ENCODE data around the gene PPP1R12C.

The PPP1R12C gene

DNA sequence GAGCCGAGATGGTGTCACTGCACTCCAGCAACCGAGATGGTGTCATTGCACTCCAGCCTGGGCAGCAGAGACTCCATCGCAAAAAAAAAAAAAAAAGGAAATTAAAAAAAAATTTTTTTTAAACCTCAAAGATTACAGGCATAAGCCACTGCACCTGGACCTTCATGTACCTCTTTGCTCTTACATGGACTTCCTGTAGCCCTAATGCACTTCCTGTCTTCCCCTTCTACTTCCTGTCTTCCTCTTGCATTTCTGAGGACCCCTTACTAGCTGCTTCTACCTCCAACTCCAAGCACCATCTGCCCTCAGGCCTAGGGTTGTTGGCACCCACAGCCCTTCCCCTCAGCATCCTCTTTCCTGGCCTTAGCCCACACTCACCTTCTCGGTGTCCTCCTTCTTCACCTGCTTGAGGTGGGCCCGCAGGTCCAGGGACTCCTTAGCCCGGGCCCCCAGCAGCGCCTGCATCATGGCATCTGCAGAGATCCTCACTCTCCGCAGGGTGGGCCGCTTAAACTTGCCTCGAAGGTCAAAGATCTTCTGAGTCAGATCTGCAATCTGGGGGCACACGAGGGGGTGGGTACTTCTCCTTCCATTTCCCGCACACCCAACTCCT is 36.3 kb upstream of the PPP1R12C start:
- no peaks in the 10 kb centered on the region for H3K36me3 Mint-ChIP-seq (ENCODE audit: low read depth)
- peaks cover 26% of the 10 kb centered on the region for H3K27me3 Mint-ChIP-seq (ENCODE audit: low read depth)
- H3K27ac Mint-ChIP-seq = no peak overlapping the region
- peaks cover 17% of the 10 kb centered on the region for H3K4me1 Mint-ChIP-seq (ENCODE audit: low read depth)
- peaks cover 10% of the 10 kb centered on the region for H3K9me3 Mint-ChIP-seq
- DNase-seq (ENCODE audit: low spot score) = no peak
- no peak overlapping the region for H3K4me3 Mint-ChIP-seq

DNA sequence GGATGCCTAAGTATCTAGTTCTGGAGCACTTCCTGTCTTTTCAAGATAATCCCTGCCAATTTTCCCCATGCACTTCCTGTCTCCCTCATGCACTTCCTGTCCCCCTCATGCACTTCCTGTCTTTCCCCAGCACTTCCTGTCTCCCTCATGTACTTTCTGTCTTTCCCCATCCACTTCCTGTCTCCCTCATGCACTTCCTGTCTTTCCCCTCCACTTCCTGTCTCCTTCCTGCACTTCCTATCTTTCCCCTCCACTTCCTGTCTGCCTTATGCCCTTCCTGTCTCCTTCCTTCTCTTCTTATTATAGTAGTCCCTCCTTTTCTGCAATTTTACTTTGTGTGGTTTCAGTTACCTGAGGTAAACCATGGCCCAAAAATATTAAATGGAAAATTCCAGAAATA is 34.6 kb upstream of the PPP1R12C start:
- no peak overlapping the region for H3K4me3 Mint-ChIP-seq
- H3K9me3 Mint-ChIP-seq = peaks cover 10% of the 10 kb centered on the region
- peaks cover 28% of the 10 kb centered on the region for H3K27me3 Mint-ChIP-seq (ENCODE audit: low read depth)
- peak overlapping the region; percentile 65 for H3K27ac Mint-ChIP-seq
- no peak for DNase-seq (ENCODE audit: low spot score)
- no peaks in the 10 kb centered on the region for H3K36me3 Mint-ChIP-seq (ENCODE audit: low read depth)
- H3K4me1 Mint-ChIP-seq (ENCODE audit: low read depth) = peaks cover 17% of the 10 kb centered on the region

DNA sequence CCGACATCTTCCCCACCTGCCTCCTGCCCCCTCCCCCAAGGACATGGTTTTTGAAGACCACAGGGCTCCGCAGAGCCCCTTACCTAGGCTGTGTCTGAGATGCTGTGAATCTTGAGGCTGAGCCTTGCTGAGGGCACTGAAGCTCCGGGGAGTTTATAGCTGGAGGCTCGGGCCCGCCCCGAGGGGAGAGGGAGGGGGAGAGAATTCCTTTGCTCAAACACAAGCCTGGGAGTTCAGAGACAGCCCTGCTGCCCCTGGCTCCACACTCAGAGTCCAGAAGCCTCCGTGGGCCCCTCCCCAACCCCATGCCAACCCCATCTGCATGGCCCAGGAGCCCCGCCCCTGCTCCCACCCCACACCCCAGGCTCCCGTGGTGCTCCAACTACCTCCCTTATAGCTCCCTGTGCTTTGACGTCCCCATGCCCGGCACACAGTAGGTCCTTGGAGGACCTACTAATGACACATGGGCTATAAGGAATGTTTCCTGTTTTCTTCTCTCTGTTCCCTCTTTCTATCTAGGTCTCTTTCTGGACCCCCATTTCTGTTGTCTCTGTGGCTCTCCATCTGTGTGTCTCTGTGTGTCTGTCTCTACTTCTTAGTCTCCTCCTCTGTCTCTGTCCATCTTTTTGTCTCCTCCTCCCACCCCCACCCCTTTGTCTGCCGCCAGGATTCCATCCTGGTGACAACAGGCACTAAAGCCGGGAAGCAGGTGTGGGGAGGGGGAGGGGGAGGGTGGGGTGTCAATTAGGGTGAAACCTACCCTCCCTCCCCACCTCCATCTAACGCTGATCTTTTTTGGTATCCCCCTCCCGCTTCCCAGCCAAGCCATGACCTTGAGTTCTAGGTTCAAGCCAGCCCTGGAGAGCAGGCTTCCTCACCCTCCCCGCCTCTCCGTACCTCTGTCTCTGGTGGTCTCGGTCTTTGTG is 31.9 kb upstream of the PPP1R12C start, which contains the start of gene TNNT1:
Gene TNNT1, minus strand, starts transcription at position 129 of the 926 bp plus-strand sequence. CDS start 2,049 bp downstream, outside the sequence.
- no peak within 1 kb of the TSS for H3K27ac Mint-ChIP-seq
- H3K4me1 Mint-ChIP-seq (ENCODE audit: low read depth) = peaks cover 18% of the 10 kb centered on the region

DNA sequence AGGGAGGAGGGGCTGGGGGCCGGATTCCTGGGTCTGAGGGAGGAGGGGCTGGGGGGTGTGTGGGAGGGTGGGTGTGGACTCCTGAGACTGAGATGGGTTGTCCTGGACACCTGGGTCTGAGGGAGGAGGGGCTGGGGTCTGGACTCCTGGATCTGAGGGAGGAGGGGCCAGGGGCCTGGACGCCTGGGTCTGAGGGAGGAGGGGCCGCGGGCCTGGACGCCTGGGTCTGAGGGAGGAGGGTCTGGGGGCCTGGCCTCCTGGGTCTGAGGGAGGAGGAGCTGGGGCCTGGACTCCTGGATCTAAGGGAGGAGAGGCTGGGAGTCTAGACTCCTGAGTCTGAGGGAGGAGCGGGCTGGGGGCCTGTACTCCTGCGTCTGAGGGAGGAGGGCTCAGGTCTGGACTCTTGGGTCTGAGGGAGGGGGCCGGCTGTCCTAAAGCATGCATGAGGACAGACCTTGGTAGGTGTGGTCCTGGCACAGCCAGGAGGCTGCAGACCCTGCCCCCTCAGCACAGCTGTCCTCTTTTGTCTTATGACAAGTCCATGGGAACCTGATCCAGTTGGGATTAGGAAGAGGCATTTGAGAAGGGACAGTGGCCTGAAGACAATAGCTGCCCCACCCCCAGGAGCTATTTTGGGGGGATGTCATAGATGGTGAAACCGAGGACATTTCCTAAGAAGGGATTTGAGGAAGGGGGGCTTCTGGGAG is 30.3 kb upstream of the PPP1R12C start:
- H3K36me3 Mint-ChIP-seq (ENCODE audit: low read depth) = no peaks in the 10 kb centered on the region
- H3K4me1 Mint-ChIP-seq (ENCODE audit: low read depth) = peaks cover 10% of the 10 kb centered on the region
- peaks cover 42% of the 10 kb centered on the region for H3K27me3 Mint-ChIP-seq (ENCODE audit: low read depth)
- H3K9me3 Mint-ChIP-seq = peaks cover 10% of the 10 kb centered on the region
- DNase-seq (ENCODE audit: low spot score) = no peak
- no peak overlapping the region for H3K4me3 Mint-ChIP-seq
- H3K27ac Mint-ChIP-seq = no peak overlapping the region

More for the DNA sequence above, 31.9 kb upstream of the PPP1R12C start, which contains the start of gene TNNT1:
- Mint-ChIP-seq H3K9me3 (peaks cover 10% of the 10 kb centered on the region), H3K27me3 (ENCODE audit: low read depth) (peaks cover 33% of the 10 kb centered on the region), H3K4me3 (no peak within 1 kb of the TSS), H3K36me3 (ENCODE audit: low read depth) (no peaks in the 10 kb centered on the region)
- DNase-seq (ENCODE audit: low spot score) = no peak

DNA sequence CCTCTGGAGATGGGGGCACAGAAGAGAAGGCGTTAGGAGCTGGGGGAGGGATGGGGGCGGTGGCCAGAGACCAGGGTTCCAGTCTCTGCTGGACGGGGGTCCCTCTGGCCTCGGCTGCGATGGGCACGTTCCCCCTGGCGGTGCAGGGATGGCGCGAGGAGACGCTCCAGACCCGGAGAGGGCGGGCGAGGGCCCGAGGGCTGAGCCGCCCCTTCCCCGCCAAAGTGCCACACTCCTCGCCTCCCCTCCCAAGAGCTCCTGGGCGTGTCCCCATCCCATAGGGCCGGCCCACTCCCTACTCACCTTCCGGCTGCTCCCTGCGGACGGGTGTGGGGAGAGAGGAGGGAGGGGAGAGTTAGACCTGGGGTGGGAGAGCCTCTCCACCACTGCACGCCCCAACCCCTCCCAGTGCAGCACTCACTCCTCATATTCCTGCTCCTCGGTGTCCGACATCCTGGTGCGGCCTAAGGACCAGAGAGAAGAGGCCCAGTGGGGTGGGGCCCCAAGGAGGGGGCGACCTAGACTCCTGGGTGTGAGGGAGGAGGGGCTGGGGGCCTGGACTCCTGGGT is 29.4 kb upstream of the PPP1R12C start:
- Mint-ChIP-seq H3K27me3 (ENCODE audit: low read depth) (peaks cover 43% of the 10 kb centered on the region), H3K4me1 (ENCODE audit: low read depth) (peaks cover 5% of the 10 kb centered on the region), H3K9me3 (peaks cover 4% of the 10 kb centered on the region), H3K36me3 (ENCODE audit: low read depth) (no peaks in the 10 kb centered on the region), H3K27ac (no peak overlapping the region), H3K4me3 (no peak overlapping the region)
- DNase-seq (ENCODE audit: low spot score) = no peak

DNA sequence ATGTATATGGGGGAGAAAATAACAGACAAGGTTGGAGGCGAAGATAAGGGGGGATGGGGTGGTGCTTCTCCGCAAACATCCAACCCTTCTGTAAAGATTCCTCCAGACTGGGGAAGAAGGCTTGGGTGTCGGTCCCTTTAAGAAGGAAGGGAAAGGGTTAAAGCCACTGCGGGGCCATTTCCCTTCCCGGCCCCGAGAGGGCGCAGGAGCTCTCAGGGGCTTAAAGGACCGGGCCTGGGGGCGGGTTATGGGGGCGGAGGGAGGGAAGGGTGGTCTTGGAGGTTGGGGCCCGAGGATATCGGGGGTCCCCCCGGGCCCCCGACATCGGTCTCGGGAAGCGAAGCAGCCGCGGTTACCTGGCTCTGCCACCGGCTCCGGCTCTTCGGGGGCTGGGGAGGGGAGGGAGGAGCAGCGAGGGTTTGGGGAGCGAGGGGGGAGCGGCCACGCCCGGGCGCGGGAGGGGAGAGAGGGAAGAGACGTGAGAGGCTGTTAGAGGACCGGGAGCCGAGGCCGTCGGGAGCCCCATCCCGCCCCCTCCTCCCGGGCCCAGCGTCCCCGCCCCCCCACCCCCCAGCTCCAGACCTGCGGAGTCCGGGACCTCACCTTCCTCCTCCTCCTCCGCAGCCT is 28.8 kb upstream of the PPP1R12C start:
- no peak for DNase-seq (ENCODE audit: low spot score)
- Mint-ChIP-seq H3K27ac (no peak overlapping the region), H3K9me3 (no peaks in the 10 kb centered on the region), H3K4me3 (no peak overlapping the region), H3K27me3 (ENCODE audit: low read depth) (peaks cover 45% of the 10 kb centered on the region), H3K36me3 (ENCODE audit: low read depth) (no peaks in the 10 kb centered on the region), H3K4me1 (ENCODE audit: low read depth) (peaks cover 5% of the 10 kb centered on the region)

DNA sequence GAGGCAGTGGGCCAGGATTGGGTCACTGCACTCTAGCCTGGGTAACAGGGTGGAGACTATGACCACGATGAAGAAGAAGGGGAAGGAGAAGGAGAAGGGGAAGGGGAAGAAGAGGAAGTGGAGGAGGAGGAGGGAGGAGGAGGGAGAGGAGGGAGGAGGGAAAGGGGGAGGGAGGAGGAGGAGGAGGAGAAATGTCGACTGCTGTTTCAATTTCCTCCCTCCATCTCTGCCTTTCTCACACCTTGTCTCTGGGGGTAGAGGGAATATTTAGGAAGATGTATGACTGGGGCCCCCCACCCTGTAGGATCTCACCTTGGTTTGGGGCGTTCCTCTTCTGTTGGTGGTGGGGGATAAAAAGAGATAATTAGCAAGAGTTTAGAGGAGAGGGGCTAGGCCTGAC is 27.8 kb upstream of the PPP1R12C start:
- Mint-ChIP-seq H3K36me3 (ENCODE audit: low read depth) (no peaks in the 10 kb centered on the region), H3K9me3 (no peaks in the 10 kb centered on the region), H3K4me1 (ENCODE audit: low read depth) (peaks cover 7% of the 10 kb centered on the region), H3K27ac (no peak overlapping the region), H3K4me3 (no peak overlapping the region), H3K27me3 (ENCODE audit: low read depth) (peaks cover 45% of the 10 kb centered on the region)
- no peak for DNase-seq (ENCODE audit: low spot score)

DNA sequence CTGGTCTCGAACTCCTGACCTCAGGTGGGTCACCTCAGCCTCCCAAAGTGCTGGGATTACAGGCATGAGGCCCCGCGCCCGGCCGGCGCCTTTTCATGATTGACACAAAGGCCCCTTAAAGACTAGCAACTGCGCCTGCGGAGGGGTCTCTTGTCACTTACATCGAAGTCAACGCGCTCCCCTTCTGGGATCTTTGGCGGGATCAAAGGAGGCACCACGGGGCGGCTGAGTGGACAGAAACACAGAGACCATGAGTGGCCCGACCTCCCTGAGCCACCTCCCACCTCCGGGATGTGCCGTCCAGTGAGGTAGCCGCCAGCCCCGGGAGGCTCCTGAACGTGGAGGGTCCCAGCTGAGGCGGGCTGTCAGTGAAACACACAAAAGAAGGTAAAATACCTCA is 24.3 kb upstream of the PPP1R12C start:
- H3K36me3 Mint-ChIP-seq (ENCODE audit: low read depth) = no peaks in the 10 kb centered on the region
- peaks cover 28% of the 10 kb centered on the region for H3K27me3 Mint-ChIP-seq (ENCODE audit: low read depth)
- H3K4me1 Mint-ChIP-seq (ENCODE audit: low read depth) = peaks cover 5% of the 10 kb centered on the region
- H3K9me3 Mint-ChIP-seq = no peaks in the 10 kb centered on the region
- H3K27ac Mint-ChIP-seq = no peak overlapping the region
- no peak overlapping the region for H3K4me3 Mint-ChIP-seq
- no peak for DNase-seq (ENCODE audit: low spot score)

DNA sequence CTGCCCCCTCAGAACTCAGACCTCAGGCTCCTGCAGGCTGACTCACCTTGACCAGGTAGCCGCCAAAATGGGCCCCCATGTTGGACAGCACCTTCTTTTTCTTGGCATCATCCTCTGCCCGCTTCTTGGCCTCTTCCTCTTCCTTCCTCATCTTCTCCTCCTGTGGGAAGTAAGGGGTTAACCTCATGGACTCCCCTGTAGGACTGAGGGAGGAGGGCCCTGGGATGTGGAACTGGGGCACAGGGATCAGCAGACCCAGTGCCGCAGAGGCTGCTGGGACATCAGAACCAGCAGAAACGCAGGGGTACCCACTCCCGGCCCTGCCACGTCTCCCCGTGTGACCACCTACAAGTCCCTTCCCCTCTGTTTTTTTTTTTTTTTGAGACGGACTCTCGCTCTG is 20.5 kb upstream of the PPP1R12C start:
- DNase-seq (ENCODE audit: low spot score) = no peak
- Mint-ChIP-seq H3K4me3 (no peak overlapping the region), H3K4me1 (ENCODE audit: low read depth) (peaks cover 2% of the 10 kb centered on the region), H3K36me3 (ENCODE audit: low read depth) (no peaks in the 10 kb centered on the region), H3K27me3 (ENCODE audit: low read depth) (peaks cover 9% of the 10 kb centered on the region), H3K9me3 (no peaks in the 10 kb centered on the region), H3K27ac (no peak overlapping the region)

DNA sequence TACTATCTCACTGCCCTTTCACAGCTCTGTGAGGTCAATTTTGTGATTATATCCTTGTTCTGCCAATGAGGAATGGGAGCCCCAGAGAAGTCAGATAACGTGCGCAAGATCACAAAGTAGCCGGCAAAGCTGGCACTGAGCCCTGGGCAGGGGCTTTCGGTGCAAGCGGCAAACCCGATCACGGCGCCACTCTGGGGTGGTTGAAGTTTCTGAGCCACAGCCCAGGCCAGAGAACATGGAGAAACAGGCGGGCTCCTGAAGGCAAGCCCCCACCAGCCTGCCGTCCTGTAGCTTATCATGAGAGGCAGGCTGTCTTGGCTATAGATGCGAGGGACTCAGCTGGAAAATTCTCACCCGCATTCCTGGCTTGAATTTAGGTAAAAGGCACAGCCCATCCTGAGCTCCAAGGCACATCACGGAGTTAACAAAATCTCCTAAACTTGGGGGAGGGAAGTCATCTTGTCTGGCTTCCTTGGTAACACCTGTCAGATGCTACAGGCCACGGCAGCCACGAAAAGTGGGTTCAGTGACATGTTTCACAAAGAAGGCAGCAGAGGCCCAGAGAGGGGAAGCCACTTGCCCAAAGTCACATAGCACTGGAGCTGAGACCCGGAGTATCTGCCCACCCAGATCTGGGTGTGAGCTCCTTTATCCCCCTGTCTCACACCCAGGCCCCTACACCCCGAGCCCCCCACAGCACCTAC is 19.1 kb upstream of the PPP1R12C start:
- Mint-ChIP-seq H3K36me3 (ENCODE audit: low read depth) (no peaks in the 10 kb centered on the region), H3K4me3 (no peak overlapping the region), H3K9me3 (no peaks in the 10 kb centered on the region), H3K27ac (no peak overlapping the region), H3K27me3 (ENCODE audit: low read depth) (peaks cover 12% of the 10 kb centered on the region), H3K4me1 (ENCODE audit: low read depth) (peaks cover 2% of the 10 kb centered on the region)
- no peak for DNase-seq (ENCODE audit: low spot score)

DNA sequence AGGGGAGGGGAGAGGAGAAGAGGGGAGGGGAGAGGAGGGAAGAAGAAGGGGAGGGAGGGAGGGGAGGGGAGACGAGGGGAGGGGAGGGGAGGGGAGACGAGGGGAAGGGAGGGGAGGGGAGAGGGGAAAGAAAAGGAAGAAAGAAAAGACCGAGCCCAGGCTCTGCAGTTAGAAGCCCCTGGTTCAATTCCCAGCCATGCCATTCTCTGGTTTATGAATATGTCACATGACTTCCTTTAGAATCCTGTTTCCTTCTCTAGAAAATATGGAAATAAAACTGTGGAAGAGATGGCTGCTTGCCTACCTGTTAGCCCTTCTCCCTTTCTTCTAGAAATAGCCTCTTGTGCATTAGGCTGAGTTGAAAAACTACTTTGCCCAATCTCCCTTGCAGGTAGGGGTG is 17.3 kb upstream of the PPP1R12C start:
- H3K27me3 Mint-ChIP-seq (ENCODE audit: low read depth) = peaks cover 13% of the 10 kb centered on the region
- no peak overlapping the region for H3K27ac Mint-ChIP-seq
- no peak for DNase-seq (ENCODE audit: low spot score)
- no peak overlapping the region for H3K4me3 Mint-ChIP-seq
- H3K9me3 Mint-ChIP-seq = no peaks in the 10 kb centered on the region
- no peaks in the 10 kb centered on the region for H3K4me1 Mint-ChIP-seq (ENCODE audit: low read depth)
- no peaks in the 10 kb centered on the region for H3K36me3 Mint-ChIP-seq (ENCODE audit: low read depth)

DNA sequence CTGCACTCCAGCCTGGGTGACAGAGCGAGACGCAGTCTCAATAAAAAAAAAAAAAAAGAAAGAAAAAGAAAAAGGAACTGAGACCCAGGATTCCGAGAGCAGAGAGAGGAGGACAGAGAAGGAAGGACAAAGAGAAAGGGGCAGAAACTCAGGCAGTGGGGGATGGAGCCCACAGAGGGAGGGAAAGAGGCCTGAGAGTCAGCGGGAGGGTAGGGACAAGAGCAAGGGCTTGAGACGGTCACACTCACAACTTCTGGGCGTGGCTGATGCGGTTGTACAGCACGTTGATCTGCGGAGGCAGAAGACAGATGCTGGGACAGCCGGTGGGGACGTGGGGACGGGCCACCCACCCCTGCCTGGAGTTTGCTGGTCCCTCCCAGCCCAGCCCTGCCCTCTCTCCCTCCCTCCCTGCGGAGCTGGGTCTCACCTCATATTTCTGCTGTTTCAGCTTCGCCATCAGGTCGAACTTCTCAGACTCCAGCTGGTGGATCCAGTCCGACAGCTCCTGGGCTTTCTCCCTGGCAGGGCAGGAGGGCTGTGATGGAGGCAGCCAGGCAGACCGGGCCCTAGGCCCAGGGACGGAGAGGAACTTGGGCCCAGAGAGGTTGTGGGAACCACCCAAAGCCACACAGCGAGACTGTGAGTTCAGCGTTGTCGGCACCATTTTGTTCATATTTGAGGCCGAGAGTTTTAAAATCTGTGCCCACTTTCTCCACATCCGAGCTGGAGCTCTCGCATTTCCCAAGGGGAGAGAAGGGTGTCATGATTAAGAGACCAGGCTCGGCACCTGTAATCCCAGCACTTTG is 16.4 kb upstream of the PPP1R12C start:
- H3K9me3 Mint-ChIP-seq = no peaks in the 10 kb centered on the region
- H3K4me3 Mint-ChIP-seq = no peak overlapping the region
- peaks cover 16% of the 10 kb centered on the region for H3K27me3 Mint-ChIP-seq (ENCODE audit: low read depth)

More for the DNA sequence above, 16.4 kb upstream of the PPP1R12C start:
- no peak overlapping the region for H3K27ac Mint-ChIP-seq
- DNase-seq (ENCODE audit: low spot score) = no peak
- no peaks in the 10 kb centered on the region for H3K36me3 Mint-ChIP-seq (ENCODE audit: low read depth)
- no peaks in the 10 kb centered on the region for H3K4me1 Mint-ChIP-seq (ENCODE audit: low read depth)

Data from T-helper 2 cell treated with Interferon-gamma antibody and Interleukin-4, amounts not matched to agents 5 μg/mL and 100 μg/mL, for 36 hours (primary cell).